ENCODE data around the gene COL1A2. TPM values are rescaled to one million over a fixed set of nuclear protein-coding genes. Genes with fewer than 3 reads are reported as not detected.

Gene COL1A2
- polyA plus RNA-seq, 1 experiment: 4,815 TPM

DNA sequence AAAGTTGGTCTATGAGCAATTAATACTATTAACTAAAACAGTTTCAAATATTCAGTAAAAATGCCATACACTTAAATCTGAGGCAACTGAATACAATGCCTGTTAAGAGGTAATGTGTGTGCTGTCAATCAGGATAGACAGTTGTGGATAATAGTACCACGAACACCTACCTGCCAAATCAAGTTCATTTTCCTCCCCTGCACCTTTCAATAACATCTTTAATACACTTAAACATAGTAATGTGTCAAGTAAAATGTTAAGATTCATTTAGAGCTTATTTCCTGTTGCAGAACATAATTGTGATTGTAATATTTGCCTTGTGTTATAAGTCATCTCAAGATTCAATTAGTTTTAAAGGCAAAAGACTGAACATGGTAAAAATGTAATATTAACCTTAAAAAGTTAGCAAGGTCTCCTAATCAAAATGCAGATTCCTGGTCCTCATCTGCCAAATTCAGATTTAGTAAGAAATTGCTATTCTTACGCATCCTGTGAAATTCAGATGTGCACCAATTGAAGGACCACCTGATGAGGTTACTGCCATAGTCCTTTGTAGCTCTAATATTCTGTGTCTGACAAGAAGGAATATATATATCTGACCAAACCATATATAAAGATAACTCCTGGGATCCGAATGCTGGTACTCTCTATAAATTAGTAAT lies 37.1 kb downstream of the COL1A2 start:
- Histone ChIP-seq H3K27me3 (ENCODE audit: control insufficient read depth, insufficient read depth, low read length) (no peaks in the 10 kb centered on the region), H3K9me3 (ENCODE audit: control insufficient read depth, insufficient read depth, low read length) (no peaks in the 10 kb centered on the region), H3K27ac (ENCODE audit: low read depth, low read length) (no peak overlapping the region), H3K4me3 (ENCODE audit: low read depth, low read length) (no peak overlapping the region)
- ChIA-PET CTCF (interaction anchor here (11.9 kb wide), 1 partner anchor 140 kb away, joined by 539 read pairs; no protein-coding TSS in a partner anchor), POLR2A (interaction anchor here (0.9 to 2.2 kb wide), 9 partner anchors 9 to 143 kb away, joined by 3 to 11 read pairs (median 5); partner anchors contain the start of gene COL1A2)
- TF ChIP-seq, protein P1, sequence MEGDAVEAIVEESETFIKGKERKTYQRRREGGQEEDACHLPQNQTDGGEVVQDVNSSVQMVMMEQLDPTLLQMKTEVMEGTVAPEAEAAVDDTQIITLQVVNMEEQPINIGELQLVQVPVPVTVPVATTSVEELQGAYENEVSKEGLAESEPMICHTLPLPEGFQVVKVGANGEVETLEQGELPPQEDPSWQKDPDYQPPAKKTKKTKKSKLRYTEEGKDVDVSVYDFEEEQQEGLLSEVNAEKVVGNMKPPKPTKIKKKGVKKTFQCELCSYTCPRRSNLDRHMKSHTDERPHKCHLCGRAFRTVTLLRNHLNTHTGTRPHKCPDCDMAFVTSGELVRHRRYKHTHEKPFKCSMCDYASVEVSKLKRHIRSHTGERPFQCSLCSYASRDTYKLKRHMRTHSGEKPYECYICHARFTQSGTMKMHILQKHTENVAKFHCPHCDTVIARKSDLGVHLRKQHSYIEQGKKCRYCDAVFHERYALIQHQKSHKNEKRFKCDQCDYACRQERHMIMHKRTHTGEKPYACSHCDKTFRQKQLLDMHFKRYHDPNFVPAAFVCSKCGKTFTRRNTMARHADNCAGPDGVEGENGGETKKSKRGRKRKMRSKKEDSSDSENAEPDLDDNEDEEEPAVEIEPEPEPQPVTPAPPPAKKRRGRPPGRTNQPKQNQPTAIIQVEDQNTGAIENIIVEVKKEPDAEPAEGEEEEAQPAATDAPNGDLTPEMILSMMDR (IDR thresholded peaks at IDR 0.05; ENCODE audit: low read depth, low read length): no peak
- no peak for DNase-seq (ENCODE audit: low read depth, low spot score)

- ChIA-PET CTCF (interaction anchor here (0.9 to 11.9 kb wide), 2 partner anchors 32 to 141 kb away, joined by 4 to 539 read pairs; no protein-coding TSS in a partner anchor), POLR2A (interaction anchor here (0.9 to 2.2 kb wide), 8 partner anchors 8 to 136 kb away, joined by 3 to 11 read pairs (median 6); partner anchors contain the start of gene COL1A2)
- TF ChIP-seq, protein P1 (IDR thresholded peaks at IDR 0.05; ENCODE audit: low read depth, low read length): no peak
- Histone ChIP-seq H3K27me3 (ENCODE audit: control insufficient read depth, insufficient read depth, low read length) (no peaks in the 10 kb centered on the region), H3K4me3 (ENCODE audit: low read depth, low read length) (no peak overlapping the region), H3K27ac (ENCODE audit: low read depth, low read length) (no peak overlapping the region), H3K9me3 (ENCODE audit: control insufficient read depth, insufficient read depth, low read length) (no peaks in the 10 kb centered on the region)
- no peak for DNase-seq (ENCODE audit: low read depth, low spot score)
These were observed 37.6 kb downstream of the COL1A2 start for GRCh38 chr7:94432281-94432670.

DNA sequence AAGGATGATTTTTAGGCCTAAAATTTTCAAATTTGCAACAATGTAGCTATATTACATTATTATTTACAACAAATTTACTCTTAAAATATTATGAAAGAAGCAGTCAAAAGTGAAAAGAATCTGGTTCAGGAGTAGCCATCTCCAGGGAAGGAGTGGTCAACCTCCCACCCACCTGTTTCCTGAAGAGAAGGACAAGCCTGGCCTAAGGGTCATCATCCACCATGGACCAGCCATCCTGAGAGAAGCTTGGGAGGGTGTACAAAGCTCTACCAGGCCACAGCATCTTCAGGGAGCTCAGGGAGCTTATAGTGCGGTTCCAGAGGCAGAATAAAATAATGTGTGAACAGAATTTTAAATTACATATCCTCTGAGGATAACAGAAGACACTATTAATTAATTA lies 38.1 kb downstream of the COL1A2 start:
- DNase-seq (ENCODE audit: low read depth, low spot score): no peak
- TF ChIP-seq, protein P1 (IDR thresholded peaks at IDR 0.05; ENCODE audit: low read depth, low read length): no peak
- Histone ChIP-seq H3K4me3 (ENCODE audit: low read depth, low read length) (no peak overlapping the region), H3K27ac (ENCODE audit: low read depth, low read length) (no peak overlapping the region), H3K9me3 (ENCODE audit: control insufficient read depth, insufficient read depth, low read length) (no peaks in the 10 kb centered on the region), H3K27me3 (ENCODE audit: control insufficient read depth, insufficient read depth, low read length) (no peaks in the 10 kb centered on the region)
- ChIA-PET CTCF (interaction anchor here (0.9 to 11.9 kb wide), 2 partner anchors 32 to 141 kb away, joined by 4 to 539 read pairs; no protein-coding TSS in a partner anchor), POLR2A (interaction anchor here (0.7 to 2.2 kb wide), 11 partner anchors 9 to 144 kb away, joined by 3 to 11 read pairs (median 4); partner anchors contain the start of gene COL1A2)

DNA sequence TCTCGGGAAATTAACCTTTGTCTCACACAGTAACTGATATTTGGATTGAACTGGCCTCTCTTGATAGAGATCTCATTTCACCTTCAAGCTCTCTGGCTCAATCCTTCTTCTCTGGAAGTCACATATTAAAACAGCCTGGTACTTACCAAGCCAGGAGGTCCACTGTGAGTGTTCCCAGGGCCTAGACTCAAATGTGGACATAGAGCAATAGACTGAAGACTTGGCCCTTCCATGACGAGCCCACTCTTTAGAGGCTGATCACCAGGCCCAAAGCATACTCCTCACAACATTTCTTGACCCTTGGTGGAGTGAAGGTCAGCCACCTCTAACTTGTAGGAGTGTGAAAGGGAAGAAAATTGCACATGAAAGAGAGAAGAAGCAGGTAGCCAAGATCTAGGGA lies 38.5 kb downstream of the COL1A2 start:
- no peak overlapping the region for H3K27ac ChIP-seq (ENCODE audit: low read depth, low read length)
- POLR2A ChIA-PET: interaction anchor here (0.7 to 2.2 kb wide), 12 partner anchors 9 to 144 kb away, joined by 3 to 11 read pairs (median 4); partner anchors contain the start of gene COL1A2
- no peak overlapping the region for H3K4me3 ChIP-seq (ENCODE audit: low read depth, low read length)
- DNase-seq (ENCODE audit: low read depth, low spot score): no peak
- H3K9me3 ChIP-seq (ENCODE audit: control insufficient read depth, insufficient read depth, low read length): no peaks in the 10 kb centered on the region
- CTCF ChIA-PET: interaction anchor here (0.9 to 11.9 kb wide), 2 partner anchors 33 to 142 kb away, joined by 4 to 539 read pairs; no protein-coding TSS in a partner anchor
- TF ChIP-seq, protein P1 (IDR thresholded peaks at IDR 0.05; ENCODE audit: low read depth, low read length): no peak
- no peaks in the 10 kb centered on the region for H3K27me3 ChIP-seq (ENCODE audit: control insufficient read depth, insufficient read depth, low read length)

GRCh38 chr7:94434042-94434441 lies 39.3 kb downstream of the COL1A2 start:
- Histone ChIP-seq H3K9me3 (ENCODE audit: control insufficient read depth, insufficient read depth, low read length) (no peaks in the 10 kb centered on the region), H3K27me3 (ENCODE audit: control insufficient read depth, insufficient read depth, low read length) (no peaks in the 10 kb centered on the region), H3K4me3 (ENCODE audit: low read depth, low read length) (no peak overlapping the region), H3K27ac (ENCODE audit: low read depth, low read length) (no peak overlapping the region)
- DNase-seq (ENCODE audit: low read depth, low spot score): no peak
- TF ChIP-seq, protein P1 (IDR thresholded peaks at IDR 0.05; ENCODE audit: low read depth, low read length): no peak
- CTCF ChIA-PET: interaction anchor here (0.8 to 11.9 kb wide), 2 partner anchors 21 to 142 kb away, joined by 3 to 539 read pairs; no protein-coding TSS in a partner anchor
- POLR2A ChIA-PET: interaction anchor here (1.3 kb wide), 1 partner anchor 58 kb away, joined by 4 read pairs; no protein-coding TSS in a partner anchor

Data from AG04450 (cell line).